Measurements from ENCODE around the gene PRDM13.

- TF ChIP-seq CTCF (IDR thresholded peaks at IDR 0.05; ENCODE audit: insufficient read depth, low read length) (no peak), POLR2AphosphoS5 (IDR thresholded peaks at IDR 0.05; ENCODE audit: low read depth) (no peak), REST (IDR thresholded peaks at IDR 0.05; ENCODE audit: insufficient replicate concordance, low read depth) (no peak), GABPA (IDR thresholded peaks at IDR 0.05; ENCODE audit: low read depth) (no peak), SPI1 (IDR thresholded peaks at IDR 0.05; ENCODE audit: borderline replicate concordance, low read depth) (no peak)
Observed at GRCh38 chr6:99661870-99662269, 55.2 kb downstream of the PRDM13 start.

All from HL-60 (cell line).